ENCODE measurements around the gene HMG20B.

HMG20B gene

GRCh38 chr19:3613818-3614661 is 41.3 kb downstream of the HMG20B start:
- Histone ChIP-seq H3K27ac (no peak overlapping the region), H3K4me3 (no peak overlapping the region)

GRCh38 chr19:3614858-3615505 is 42.2 kb downstream of the HMG20B start:
- no peak overlapping the region for H3K27ac ChIP-seq
- H3K4me3 ChIP-seq = no peak overlapping the region

GRCh38 chr19:3615524-3616135 is 42.9 kb downstream of the HMG20B start:
- Histone ChIP-seq H3K4me3 (no peak overlapping the region), H3K27ac (no peak overlapping the region)

- H3K27ac ChIP-seq = no peak overlapping the region
- H3K4me3 ChIP-seq = no peak overlapping the region
These were observed 44.7 kb downstream of the HMG20B start for GRCh38 chr19:3617463-3617862.

GRCh38 chr19:3618144-3618810 is 45.5 kb downstream of the HMG20B start:
- H3K4me3 ChIP-seq = no peak overlapping the region
- no peak overlapping the region for H3K27ac ChIP-seq

- H3K27ac ChIP-seq = no peak overlapping the region
- H3K4me3 ChIP-seq = no peak overlapping the region
These were observed 46.3 kb downstream of the HMG20B start for GRCh38 chr19:3618811-3619630.

- Histone ChIP-seq H3K27ac (no peak overlapping the region), H3K4me3 (no peak overlapping the region)
These were observed 46.9 kb downstream of the HMG20B start for GRCh38 chr19:3619631-3620012.

- Histone ChIP-seq H3K4me3 (no peak overlapping the region), H3K27ac (no peak overlapping the region)
These were observed 47.5 kb downstream of the HMG20B start for GRCh38 chr19:3620145-3620816.

- Histone ChIP-seq H3K4me3 (no peak overlapping the region), H3K27ac (no peak overlapping the region)
These were observed 48.2 kb downstream of the HMG20B start for GRCh38 chr19:3620817-3621547.

- H3K27ac ChIP-seq = no peak overlapping the region
- H3K4me3 ChIP-seq = no peak overlapping the region
These were observed 48.9 kb downstream of the HMG20B start for GRCh38 chr19:3621689-3622088.

GRCh38 chr19:3622224-3622623 is 49.5 kb downstream of the HMG20B start:
- no peak overlapping the region for H3K4me3 ChIP-seq
- no peak overlapping the region for H3K27ac ChIP-seq

- H3K27ac ChIP-seq = no peak overlapping the region
- H3K4me3 ChIP-seq = no peak overlapping the region
These were observed 51.0 kb downstream of the HMG20B start for GRCh38 chr19:3623716-3624115.

GRCh38 chr19:3625996-3626472 is 53.3 kb downstream of the HMG20B start:
- Histone ChIP-seq H3K27ac (peak overlapping the region; percentile 76 to 100 (median 94)), H3K4me3 (peak overlapping the region; percentile 60 to 98 (median 88))

- peak within 1 kb of the TSS; percentile 76 to 100 (median 94) for H3K27ac ChIP-seq
- H3K4me3 ChIP-seq = peak within 1 kb of the TSS; percentile 60 to 98 (median 88)
These were observed 54.0 kb downstream of the HMG20B start, which contains the start of gene CACTIN for GRCh38 chr19:3626473-3627350. CACTIN (minus strand) TSS chr19:3626790; CDS start chr19:3626762, 28 bp downstream.

- H3K27ac ChIP-seq = peak overlapping the region in 11 of 21 experiments; percentile 92 to 100 (median 97)
These were observed 54.6 kb downstream of the HMG20B start for GRCh38 chr19:3627351-3627723.

More at GRCh38 chr19:3627351-3627723, 54.6 kb downstream of the HMG20B start:
- H3K4me3 ChIP-seq = peak overlapping the region in 3 of 7 experiments; percentile 79 to 98 (median 89)
